B cell (primary cell): ENCODE measurements around the gene TENM4. TPM values are rescaled to one million over a fixed set of nuclear protein-coding genes. Genes with fewer than 3 reads are reported as not detected.

Source experiments
- ATAC-seq: fragments of 200-7000 bp; cut with Tn5 transposase; one replicate; pipeline ENCODE4 v1.10.0; 2021; ENCODE audit warnings: low read depth, mild to moderate bottlenecking, moderate number of reproducible peaks, moderate library complexity
- CTCF ChIA-PET: fragments of 350-600 bp; sonication (Branson Sonifier 250); formaldehyde crosslinking; loops from one replicate; lab custom pipeline; 2021; ENCODE audit warnings: antibody characterized with exemption, inconsistent platforms; lab: Charles Lee
- POLR2A ChIA-PET: fragments of 350-600 bp; sonication (Branson Sonifier 250); formaldehyde crosslinking; loops from one replicate; lab custom pipeline; 2021; ENCODE audit warnings: antibody characterized with exemption; lab: Charles Lee
- DNase-seq: peaks from one replicate; pipeline ENCODE4 v3.0.0; 2013
- H2AFZ ChIP-seq: 2 replicates; pipeline ENCODE4 v1.6.1; 2012; ENCODE audit warnings: mild to moderate bottlenecking, low read depth, low read length; ENCODE audit not compliant: insufficient read depth, poor library complexity, severe bottlenecking
- H3K27ac ChIP-seq, 2 donors: 1 replicate in 1 of 2; 2 replicates in 1 of 2; pipeline ENCODE4 v1.5.1; 2012 to 2013; ENCODE audit warnings: low read length in 2 of 2, mild to moderate bottlenecking in 2 of 2, moderate library complexity in 1 of 2
- H3K27me3 ChIP-seq, 4 experiments: fragments of 200-600 bp in 1 of 4; sonication (generic) in 1 of 4; replicated peaks in 1 of 4; 1 replicate in 2 of 4; 2 replicates in 2 of 4; pipeline versions ENCODE4 v1.6.1 to v1.7.0; 2013 to 2016; ENCODE audit warnings: low read length in 3 of 4, mild to moderate bottlenecking in 2 of 4, mixed read lengths in 1 of 4, moderate library complexity in 1 of 4; ENCODE audit not compliant: insufficient read depth in 4 of 4, control insufficient read depth in 3 of 4; ENCODE audit errors: control extremely low read depth in 1 of 4
- H3K36me3 ChIP-seq, 2 experiments: replicated peaks in 1 of 2; 1 replicate in 1 of 2; 2 replicates in 1 of 2; pipeline versions ENCODE4 v1.6.1 to v1.7.1; 2013; ENCODE audit warnings: low read length in 1 of 2; ENCODE audit not compliant: insufficient read depth in 2 of 2, control insufficient read depth in 1 of 2; ENCODE audit errors: control extremely low read depth in 1 of 2, extremely low read depth in 1 of 2
- H3K4me1 ChIP-seq, 2 donors: fragments of 200-600 bp in 1 of 2; sonication (generic) in 1 of 2; 1 replicate in 1 of 2; 2 replicates in 1 of 2; pipeline versions ENCODE4 v1.5.1 to v1.6.1; 2013 to 2017; ENCODE audit warnings: low read length in 2 of 2; ENCODE audit not compliant: control insufficient read depth in 2 of 2, insufficient read depth in 2 of 2
- H3K4me2 ChIP-seq: replicated peaks from 2 replicates; pipeline ENCODE3; 2012; ENCODE audit warnings: mild to moderate bottlenecking, low read depth, low read length; ENCODE audit not compliant: poor library complexity, severe bottlenecking
- H3K4me3 ChIP-seq, 5 experiments: fragments of 200-600 bp in 1 of 5; sonication (generic) in 1 of 5; 1 replicate in 3 of 5; 2 replicates in 2 of 5; pipeline versions ENCODE4 v1.5.1 to v1.7.0; 2011 to 2016; ENCODE audit warnings: low read length in 4 of 5, mild to moderate bottlenecking in 4 of 5, low read depth in 2 of 5, control low read depth in 1 of 5, moderate library complexity in 1 of 5; ENCODE audit not compliant: insufficient read depth in 1 of 5; ENCODE audit errors: control extremely low read depth in 1 of 5, extremely low read depth in 1 of 5
- H3K79me2 ChIP-seq: fragments of 200-600 bp; sonication (generic); one replicate; pipeline ENCODE4 v1.6.0; 2016; ENCODE audit warnings: low read length; ENCODE audit not compliant: control insufficient read depth, insufficient read depth
- H3K9ac ChIP-seq: fragments of 200-600 bp; sonication (generic); 2 replicates; pipeline ENCODE4 v1.6.1; 2017; ENCODE audit warnings: mild to moderate bottlenecking, low read length, moderate library complexity
- H3K9me3 ChIP-seq, 3 donors: one replicate each; pipeline versions ENCODE4 v1.6.1 to v1.7.1; 2013; ENCODE audit warnings: low read length in 2 of 3; ENCODE audit not compliant: control insufficient read depth in 2 of 3, insufficient read depth in 1 of 3; ENCODE audit errors: control extremely low read depth in 1 of 3
- H4K20me1 ChIP-seq: 2 replicates; pipeline ENCODE4 v1.6.0; 2012; ENCODE audit warnings: mild to moderate bottlenecking, low read length; ENCODE audit not compliant: insufficient read depth, control insufficient read depth, poor library complexity, severe bottlenecking
- H3K27ac Mint-ChIP-seq: one replicate; pipeline ENCODE4 v1.8.0; 2021; ENCODE audit warnings: mixed read lengths
- H3K27me3 Mint-ChIP-seq: one replicate; pipeline ENCODE4 v1.8.0; 2021; ENCODE audit warnings: mixed read lengths
- H3K4me1 Mint-ChIP-seq: one replicate; pipeline ENCODE4 v1.8.0; 2021; ENCODE audit warnings: mixed read lengths
- H3K4me3 Mint-ChIP-seq: one replicate; pipeline ENCODE4 v1.8.0; 2021; ENCODE audit warnings: mixed read lengths
- H3K9me3 Mint-ChIP-seq: one replicate; pipeline ENCODE4 v1.8.0; 2022; ENCODE audit warnings: mixed read lengths; ENCODE audit not compliant: insufficient read depth
- EZH2 ChIP-seq: IDR thresholded peaks from 2 replicates; pipeline ENCODE4 v1.6.1; 2012; ENCODE audit warnings: borderline replicate concordance, low read depth, mild to moderate bottlenecking, moderate library complexity, low read length; ENCODE audit not compliant: insufficient read depth, poor library complexity, severe bottlenecking
- WGBS: methylation state at CpG from one replicate; pipeline ENCODE4 v1.1.5; 2013; ENCODE audit warnings: missing lambda C conversion rate; ENCODE audit not compliant: insufficient coverage; 5-methylcytosine and 5-hydroxymethylcytosine counted together
- intact Hi-C: fragments of 100-400 bp; cut with micrococcal nuclease; formaldehyde crosslinking; loops from one replicate; pipeline ENCODE4 v1.10.0; 2022
- polyA minus RNA-seq: library from RNA; depleted of rRNA, polyadenylated mRNA; stranded (reverse); fragments of >200 nt; gene quantifications from 2 replicates; pipeline ENCODE4 v1.2.3, GENCODE V29; 2012
- polyA plus RNA-seq: library from polyadenylated mRNA; depleted of rRNA; stranded (reverse); fragments of >200 nt; gene quantifications from 2 replicates; pipeline ENCODE4 v1.2.3, GENCODE V29; 2012
- total RNA-seq, 2 donors: library from RNA; stranded (reverse); fragments of 120-200 nt in 1 of 2; gene quantifications; 1 replicate in 1 of 2; 2 replicates in 1 of 2; pipeline versions ENCODE4 v1.2.3 to v1.2.4, GENCODE V29; 2013 to 2022
- TF ChIP-seq, protein P1 (sequence below): fragments of 200-600 bp; IDR thresholded peaks from one replicate; pipeline ENCODE4 v1.8.0; 2022; ENCODE audit warnings: antibody characterized with exemption, mild to moderate bottlenecking

Gene TENM4
- total RNA-seq (2.1 and 5.7 TPM in 2 replicates), polyA plus RNA-seq (0.09 and 0.76 TPM in 2 replicates), polyA minus RNA-seq (3.9 and 8.7 TPM in 2 replicates)
- 1.5 TPM for total RNA-seq (2013)

DNA sequence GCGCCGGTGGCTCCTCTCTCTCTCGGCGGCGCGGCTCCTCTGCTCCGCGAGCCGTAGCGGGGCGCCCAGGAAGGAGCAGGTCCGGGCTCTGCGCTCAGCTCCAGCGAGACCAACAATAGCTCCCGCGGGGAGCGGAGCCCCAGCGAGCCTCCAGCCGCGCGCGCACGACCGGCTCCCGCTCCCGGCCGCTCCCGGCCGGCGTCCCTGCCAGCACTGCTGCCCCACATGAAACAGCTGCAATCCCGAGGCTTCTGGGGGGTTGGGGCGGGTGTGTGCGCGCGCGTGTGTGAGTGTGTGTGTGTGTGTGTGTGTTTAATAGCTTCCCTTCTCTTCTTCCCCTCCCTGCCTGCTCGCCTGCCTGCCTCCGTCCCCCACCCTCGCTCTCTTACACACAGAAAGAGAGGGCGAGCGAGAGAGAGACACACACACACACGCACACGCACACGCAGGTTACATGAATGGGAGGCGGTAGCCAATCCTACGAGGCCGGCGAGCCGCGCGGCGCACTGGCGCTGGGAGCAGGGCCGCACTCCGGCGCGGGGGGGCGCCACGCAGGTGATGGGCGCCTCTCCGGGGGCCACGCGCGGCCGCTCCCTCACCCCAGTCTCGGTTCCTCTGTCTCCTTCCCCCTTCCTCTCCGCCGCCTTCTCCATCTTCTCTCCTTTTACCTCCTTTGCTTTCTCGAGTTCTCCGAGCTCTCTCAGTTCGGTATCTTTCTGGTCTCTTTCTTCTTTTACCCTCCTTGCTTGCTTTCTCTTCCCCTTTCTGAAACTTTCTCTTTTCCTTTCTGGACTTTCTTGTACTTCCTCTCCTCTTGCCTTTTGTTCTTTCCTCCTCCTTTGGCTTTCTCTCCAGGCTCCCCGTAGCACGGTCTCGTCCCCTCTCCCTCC, at the start of gene TENM4:
TENM4 (minus strand) TSS at position 460 of the 890 bp plus-strand sequence. CDS start 371,086 bp downstream, outside the sequence.
- peaks cover 40% of the 10 kb centered on the region for H3K27me3 Mint-ChIP-seq

More for the DNA sequence above, at the start of gene TENM4:
- DNase-seq, result peak; percentile 85
- Histone ChIP-seq H3K79me2 (no peaks in the 10 kb centered on the region), H3K9ac (peak within 1 kb of the TSS; percentile 60), H3K27me3 (peaks cover 0 to 46% (median 28%) of the 10 kb centered on the region in 4 experiments), H3K4me1 (peaks cover 44% of the 10 kb centered on the region in 2 donors), H3K4me3 (peak within 1 kb of the TSS in 4 of 5 experiments; percentile 45 to 66 (median 60)), H3K4me2 (peak within 1 kb of the TSS; percentile 96), H2AFZ (peak within 1 kb of the TSS; percentile 61), H3K9me3 (peaks cover 0 to 26% (median 0%) of the 10 kb centered on the region in 3 donors), H3K36me3 (no peaks in the 10 kb centered on the region), H3K27ac (peak within 1 kb of the TSS; percentile 61 to 91), H4K20me1 (no peaks in the 10 kb centered on the region)
- peaks cover 40% of the 10 kb centered on the region for H3K4me1 Mint-ChIP-seq
- intact Hi-C loops, result loop anchor here (5.0 kb wide), 1 partner anchor 41 kb away; no protein-coding TSS in a partner anchor
- POLR2A ChIA-PET, result interaction anchor here (1.1 kb wide), 1 partner anchor 41 kb away, joined by 3 read pairs; no protein-coding TSS in a partner anchor
- WGBS, result 1% methylated on average over 58 of the region's 74 CpGs
- CTCF ChIA-PET, result interaction anchor here (0.7 to 2.8 kb wide), 7 partner anchors 8 to 53 kb away, joined by 3 to 16 read pairs (median 8); no protein-coding TSS in a partner anchor
- peak; percentile 76 for ATAC-seq
- peak within 1 kb of the TSS; percentile 91 for H3K4me3 Mint-ChIP-seq
- peak within 1 kb of the TSS; percentile 93 for H3K27ac Mint-ChIP-seq
- no peak for TF ChIP-seq EZH2
- TF ChIP-seq, protein P1, sequence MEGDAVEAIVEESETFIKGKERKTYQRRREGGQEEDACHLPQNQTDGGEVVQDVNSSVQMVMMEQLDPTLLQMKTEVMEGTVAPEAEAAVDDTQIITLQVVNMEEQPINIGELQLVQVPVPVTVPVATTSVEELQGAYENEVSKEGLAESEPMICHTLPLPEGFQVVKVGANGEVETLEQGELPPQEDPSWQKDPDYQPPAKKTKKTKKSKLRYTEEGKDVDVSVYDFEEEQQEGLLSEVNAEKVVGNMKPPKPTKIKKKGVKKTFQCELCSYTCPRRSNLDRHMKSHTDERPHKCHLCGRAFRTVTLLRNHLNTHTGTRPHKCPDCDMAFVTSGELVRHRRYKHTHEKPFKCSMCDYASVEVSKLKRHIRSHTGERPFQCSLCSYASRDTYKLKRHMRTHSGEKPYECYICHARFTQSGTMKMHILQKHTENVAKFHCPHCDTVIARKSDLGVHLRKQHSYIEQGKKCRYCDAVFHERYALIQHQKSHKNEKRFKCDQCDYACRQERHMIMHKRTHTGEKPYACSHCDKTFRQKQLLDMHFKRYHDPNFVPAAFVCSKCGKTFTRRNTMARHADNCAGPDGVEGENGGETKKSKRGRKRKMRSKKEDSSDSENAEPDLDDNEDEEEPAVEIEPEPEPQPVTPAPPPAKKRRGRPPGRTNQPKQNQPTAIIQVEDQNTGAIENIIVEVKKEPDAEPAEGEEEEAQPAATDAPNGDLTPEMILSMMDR, result peak; percentile 64
- H3K9me3 Mint-ChIP-seq, result no peaks in the 10 kb centered on the region
